ENCODE measurements around the gene HTT. TPM values are rescaled to one million over a fixed set of nuclear protein-coding genes. Genes with fewer than 3 reads are reported as not detected.

The HTT gene
- total RNA-seq, 1 experiment from 2014 or later: 64.4 TPM

- no CpG with 5 or more reads among the region's 7 CpGs for WGBS (ENCODE audit: extremely low coverage, insufficient read length, low lambda C conversion rate)
- Mint-ChIP-seq H3K4me1 (no peaks in the 10 kb centered on the region), H3K9me3 (peaks cover 21 to 28% of the 10 kb centered on the region in 2 experiments), H3K27ac (peak overlapping the region in 1 of 3 experiments; percentile 9; a peak in 1 of 7 replicates), H3K4me3 (no peak overlapping the region), H3K36me3 (ENCODE audit: insufficient read depth in 1 of 3, low read depth in 3 of 3) (peaks cover 51 to 84% (median 78%) of the 10 kb centered on the region in 3 experiments), H3K27me3 (ENCODE audit: low read depth) (no peaks in the 10 kb centered on the region)
- Histone ChIP-seq H3K4me1 (ENCODE audit: insufficient read depth, low read length) (no peaks in the 10 kb centered on the region), H3K4me2 (ENCODE audit: insufficient read depth, insufficient read length, low read length) (no peak overlapping the region), H4K20me1 (ENCODE audit: control insufficient read depth, insufficient read depth, insufficient read length) (no peaks in the 10 kb centered on the region), H2BK120ac (ENCODE audit: low read depth, low read length, poor library complexity, severe bottlenecking) (no peak overlapping the region), H2BK5ac (ENCODE audit: insufficient read length, low read length) (no peak overlapping the region), H3K4ac (ENCODE audit: low read depth, low read length) (no peak overlapping the region), H3K23ac (ENCODE audit: insufficient read length, low read depth, low read length) (no peak overlapping the region), H3K79me1 (ENCODE audit: insufficient read depth, low read depth, low read length, poor library complexity, severe bottlenecking) (no peaks in the 10 kb centered on the region), H3K14ac (ENCODE audit: insufficient read depth, low read length) (no peak overlapping the region), H4K8ac (replicated peaks; ENCODE audit: insufficient read length, low read depth, low read length) (no peak overlapping the region), H3K79me2 (ENCODE audit: insufficient read depth, low read length) (no peaks in the 10 kb centered on the region; the same call in 1 of the 2 replicates), H3K18ac (ENCODE audit: insufficient read length, low read depth, low read length) (no peak overlapping the region), H3K27ac (ENCODE audit: insufficient read length, low read depth, low read length) (no peak overlapping the region), H4K91ac (ENCODE audit: insufficient read length, low read depth, low read length) (no peak overlapping the region), H3K9me3 (ENCODE audit: control insufficient read depth, low read depth, low read length) (no peaks in the 10 kb centered on the region), H3K27me3 (ENCODE audit: insufficient read depth, low read length) (no peaks in the 10 kb centered on the region), H3K9ac (ENCODE audit: extremely low read depth, insufficient read length, low read length) (no peak overlapping the region), H4K5ac (ENCODE audit: insufficient read length, low read depth, low read length) (no peak overlapping the region), H2BK15ac (ENCODE audit: low read depth, low read length) (no peak overlapping the region), H3T11ph (ENCODE audit: low read length) (no peak overlapping the region), H3K23me2 (ENCODE audit: insufficient read length, low read depth, low read length, poor library complexity, severe bottlenecking) (no peaks in the 10 kb centered on the region), H3K56ac (ENCODE audit: insufficient read length, low read depth, low read length) (no peak overlapping the region), H2BK20ac (ENCODE audit: low read depth, low read length, poor library complexity, severe bottlenecking) (no peak overlapping the region), H2AK5ac (ENCODE audit: insufficient read length, low read length) (no peak overlapping the region), H2AFZ (ENCODE audit: low read length) (no peak overlapping the region), H2BK12ac (ENCODE audit: insufficient read length, low read depth, low read length) (no peak overlapping the region)
- no peak for DNase-seq
- TF ChIP-seq, protein P1, sequence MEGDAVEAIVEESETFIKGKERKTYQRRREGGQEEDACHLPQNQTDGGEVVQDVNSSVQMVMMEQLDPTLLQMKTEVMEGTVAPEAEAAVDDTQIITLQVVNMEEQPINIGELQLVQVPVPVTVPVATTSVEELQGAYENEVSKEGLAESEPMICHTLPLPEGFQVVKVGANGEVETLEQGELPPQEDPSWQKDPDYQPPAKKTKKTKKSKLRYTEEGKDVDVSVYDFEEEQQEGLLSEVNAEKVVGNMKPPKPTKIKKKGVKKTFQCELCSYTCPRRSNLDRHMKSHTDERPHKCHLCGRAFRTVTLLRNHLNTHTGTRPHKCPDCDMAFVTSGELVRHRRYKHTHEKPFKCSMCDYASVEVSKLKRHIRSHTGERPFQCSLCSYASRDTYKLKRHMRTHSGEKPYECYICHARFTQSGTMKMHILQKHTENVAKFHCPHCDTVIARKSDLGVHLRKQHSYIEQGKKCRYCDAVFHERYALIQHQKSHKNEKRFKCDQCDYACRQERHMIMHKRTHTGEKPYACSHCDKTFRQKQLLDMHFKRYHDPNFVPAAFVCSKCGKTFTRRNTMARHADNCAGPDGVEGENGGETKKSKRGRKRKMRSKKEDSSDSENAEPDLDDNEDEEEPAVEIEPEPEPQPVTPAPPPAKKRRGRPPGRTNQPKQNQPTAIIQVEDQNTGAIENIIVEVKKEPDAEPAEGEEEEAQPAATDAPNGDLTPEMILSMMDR (conservative IDR thresholded peaks at IDR 0.05): no peak
Observed at GRCh38 chr4:3158841-3159240, 84.4 kb downstream of the HTT start.
